Esophagus muscularis mucosa (tissue), 4 donors: ENCODE results near the gene ZBTB11. TPM values are rescaled to one million over a fixed set of nuclear protein-coding genes. Genes with fewer than 3 reads are reported as not detected.
"Not testable (repeated sequence)": the region's sequence is repeated elsewhere in the genome, so short reads cannot be mapped to it uniquely, and the experiment has no call there.

Experiments
- DNase-seq: peaks from one replicate; pipeline ENCODE4 v3.0.0-alpha.2; 2017; ENCODE audit errors: extremely low spot score
- H3K27ac ChIP-seq, 4 donors: fragments of 200-600 bp; sonication (generic); replicated peaks in 1 of 4; 1 replicate in 3 of 4; 2 replicates in 1 of 4; pipeline ENCODE4 v1.5.1; 2016 to 2019; ENCODE audit warnings: mild to moderate bottlenecking in 1 of 4
- H3K27me3 ChIP-seq, 4 donors: fragments of 200-600 bp; sonication (generic); one replicate each; pipeline versions ENCODE4 v1.5.1 to v1.6.0; 2016 to 2019
- H3K36me3 ChIP-seq, 4 donors: fragments of 200-600 bp; sonication (generic); one replicate each; pipeline ENCODE4 v1.5.1; 2016 to 2019
- H3K4me1 ChIP-seq, 4 donors: fragments of 200-600 bp; sonication (generic); one replicate each; pipeline ENCODE4 v1.5.1; 2016 to 2019
- H3K4me3 ChIP-seq, 4 donors: fragments of 200-600 bp; sonication (generic); 1 replicate in 2 of 4; 2 replicates in 2 of 4; pipeline ENCODE4 v1.5.1; 2016 to 2019; ENCODE audit warnings: mild to moderate bottlenecking in 4 of 4, moderate library complexity in 1 of 4
- H3K9me3 ChIP-seq, 4 donors: fragments of 200-600 bp; sonication (generic); 1 replicate in 3 of 4; 2 replicates in 1 of 4; pipeline ENCODE4 v1.5.1; 2016 to 2019
- EP300 ChIP-seq: sonication (generic); formaldehyde crosslinking; IDR thresholded peaks from one replicate; pipeline ENCODE4 v1.6.1; 2017; ENCODE audit warnings: antibody characterized with exemption
- POLR2A ChIP-seq: fragments of 450-650 bp; IDR thresholded peaks from one replicate; pipeline ENCODE4 v1.6.1; 2017; ENCODE audit warnings: antibody characterized with exemption, moderate library complexity, mild to moderate bottlenecking, low read depth
- POLR2AphosphoS5 ChIP-seq, 2 donors: sonication (generic); formaldehyde crosslinking; IDR thresholded peaks; one replicate each; pipeline ENCODE4 v1.6.1; 2017; ENCODE audit warnings: antibody characterized with exemption in 2 of 2
- WGBS: methylation state at CpG from one replicate; pipeline ENCODE4 v1.1.5; 2018; 5-methylcytosine and 5-hydroxymethylcytosine counted together
- intact Hi-C: fragments of 100-400 bp; cut with DNase I; formaldehyde crosslinking; loops from one replicate; pipeline ENCODE4 v1.15.1; 2023
- total RNA-seq, 4 donors: library from RNA; depleted of rRNA; stranded (reverse); fragments of >200 nt; gene quantifications; one replicate each; pipeline versions ENCODE4 v1.1.0 to v1.2.1, GENCODE V29; 2016
- TF ChIP-seq, protein P1 (sequence below), 3 experiments: fragments of 200-600 bp in 2 of 3; fragments of 450-650 bp in 1 of 3; sonication (generic) in 2 of 3; IDR thresholded peaks; one replicate each; pipeline ENCODE4 v1.5.1; 2017 to 2019; ENCODE audit warnings: antibody characterized with exemption in 3 of 3, mild to moderate bottlenecking in 2 of 3, moderate library complexity in 1 of 3

The ZBTB11 gene
- total RNA-seq, 4 donors from 2014 or later: 15.3 to 20.8 (median 16.9) TPM

DNA sequence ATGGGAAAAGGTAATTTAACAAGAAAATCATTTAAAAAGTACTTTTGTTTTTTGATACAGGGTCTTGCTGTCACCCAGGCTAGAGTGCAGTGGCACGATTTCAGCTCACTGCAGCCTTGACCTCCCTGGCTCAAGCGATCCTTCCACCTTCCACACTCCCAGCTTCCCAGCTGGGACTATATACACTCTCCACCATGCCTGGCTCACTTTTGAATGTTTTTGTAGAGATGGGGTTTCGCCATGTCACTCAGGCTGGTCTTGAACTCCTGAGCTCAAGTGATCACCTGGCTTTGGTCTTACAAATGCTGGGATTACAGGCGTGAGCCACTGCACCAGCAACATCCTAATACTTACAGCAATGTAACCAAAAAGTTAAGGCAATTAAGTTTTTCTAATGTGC lies 3.5 kb upstream of the ZBTB11 start:
- no peak overlapping the region for H3K27ac ChIP-seq
- intact Hi-C loops: no loop called here

GRCh38 chr3:101678837-101679236 lies 1.9 kb upstream of the ZBTB11 start:
- intact Hi-C loops: loop anchor here (5.0 kb wide), 1 partner anchor 102 kb away; no protein-coding TSS in a partner anchor
- not testable (repeated sequence) for H3K4me3 ChIP-seq, H3K27ac ChIP-seq, H3K9me3 ChIP-seq, DNase-seq, H3K27me3 ChIP-seq
- H3K36me3 ChIP-seq: peaks cover 36 to 45% (median 43%) of the 10 kb centered on the region in 4 donors
- H3K4me1 ChIP-seq: peaks cover 27 to 57% (median 55%) of the 10 kb centered on the region in 4 donors
- WGBS: 66% methylated on average over 2 of the region's 2 CpGs

More for the DNA sequence above, 3.5 kb upstream of the ZBTB11 start:
- Histone ChIP-seq H3K27me3 (no peaks in the 10 kb centered on the region), H3K4me1 (peaks cover 33 to 59% (median 55%) of the 10 kb centered on the region in 4 donors), H3K4me3 (no peak overlapping the region), H3K36me3 (peaks cover 45 to 60% (median 53%) of the 10 kb centered on the region in 4 donors), H3K9me3 (no peaks in the 10 kb centered on the region)
- TF ChIP-seq POLR2A: no peak
- TF ChIP-seq EP300: no peak
- TF ChIP-seq, protein P1, sequence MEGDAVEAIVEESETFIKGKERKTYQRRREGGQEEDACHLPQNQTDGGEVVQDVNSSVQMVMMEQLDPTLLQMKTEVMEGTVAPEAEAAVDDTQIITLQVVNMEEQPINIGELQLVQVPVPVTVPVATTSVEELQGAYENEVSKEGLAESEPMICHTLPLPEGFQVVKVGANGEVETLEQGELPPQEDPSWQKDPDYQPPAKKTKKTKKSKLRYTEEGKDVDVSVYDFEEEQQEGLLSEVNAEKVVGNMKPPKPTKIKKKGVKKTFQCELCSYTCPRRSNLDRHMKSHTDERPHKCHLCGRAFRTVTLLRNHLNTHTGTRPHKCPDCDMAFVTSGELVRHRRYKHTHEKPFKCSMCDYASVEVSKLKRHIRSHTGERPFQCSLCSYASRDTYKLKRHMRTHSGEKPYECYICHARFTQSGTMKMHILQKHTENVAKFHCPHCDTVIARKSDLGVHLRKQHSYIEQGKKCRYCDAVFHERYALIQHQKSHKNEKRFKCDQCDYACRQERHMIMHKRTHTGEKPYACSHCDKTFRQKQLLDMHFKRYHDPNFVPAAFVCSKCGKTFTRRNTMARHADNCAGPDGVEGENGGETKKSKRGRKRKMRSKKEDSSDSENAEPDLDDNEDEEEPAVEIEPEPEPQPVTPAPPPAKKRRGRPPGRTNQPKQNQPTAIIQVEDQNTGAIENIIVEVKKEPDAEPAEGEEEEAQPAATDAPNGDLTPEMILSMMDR (IDR thresholded peaks at IDR 0.05): no peak
- TF ChIP-seq POLR2AphosphoS5 (IDR thresholded peaks at IDR 0.05): no peak
- 92% methylated on average over 4 of the region's 4 CpGs for WGBS
- no peak for DNase-seq

DNA sequence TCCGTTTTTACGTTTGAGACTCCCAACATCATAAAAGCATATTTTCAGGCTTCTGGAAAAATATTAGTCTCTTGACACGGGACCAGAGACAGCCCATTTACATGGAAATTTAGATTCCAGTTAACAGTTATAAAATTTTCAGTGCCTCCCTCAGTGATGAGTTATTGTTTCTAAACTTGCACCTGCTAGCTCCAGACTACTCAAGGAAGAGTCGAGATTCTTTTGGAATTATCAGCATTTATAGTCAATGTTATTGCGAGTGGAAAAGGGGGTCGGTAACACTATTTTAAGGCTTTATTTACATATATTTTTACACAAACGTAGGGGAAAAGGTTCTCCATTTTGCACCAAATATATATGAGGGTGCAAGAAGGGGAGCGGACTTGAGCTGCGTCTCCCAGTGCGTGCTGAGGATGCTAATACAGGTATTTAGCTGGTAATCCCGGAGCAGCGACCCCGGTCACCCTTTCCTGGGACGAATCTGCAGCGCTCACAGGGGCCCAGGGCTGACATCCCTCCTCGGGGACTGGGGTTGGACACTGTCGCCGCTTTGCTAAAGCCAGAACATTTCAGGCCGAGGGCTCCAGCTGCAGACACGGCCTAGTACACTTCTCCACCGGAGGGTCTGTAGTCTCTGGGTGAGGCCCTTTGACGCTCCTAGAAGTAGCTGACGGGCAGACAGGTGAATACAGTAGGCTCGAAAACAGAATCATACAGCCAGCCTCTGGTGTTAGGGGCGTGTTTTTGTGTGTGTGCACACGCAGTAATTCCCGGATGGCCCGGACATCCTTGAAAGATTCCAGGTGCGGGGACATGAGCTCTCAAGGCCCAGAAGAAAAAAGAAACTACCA lies 729 bp upstream of the ZBTB11 start:
- intact Hi-C loops: loop anchor here (5.0 kb wide), 1 partner anchor 100 kb away; no protein-coding TSS in a partner anchor
- Histone ChIP-seq H3K9me3 (no peaks in the 10 kb centered on the region), H3K36me3 (peaks cover 28 to 33% (median 31%) of the 10 kb centered on the region in 4 donors), H3K27ac (peak overlapping the region; percentile 96 to 100 (median 98)), H3K27me3 (no peaks in the 10 kb centered on the region), H3K4me1 (peaks cover 21 to 52% (median 48%) of the 10 kb centered on the region in 4 donors), H3K4me3 (peak overlapping the region; percentile 93 to 100 (median 99))
- 57% methylated on average over 26 of the region's 29 CpGs for WGBS
- no peak for DNase-seq
- no peak for TF ChIP-seq POLR2A
- no peak for TF ChIP-seq EP300
- TF ChIP-seq, protein P1 (IDR thresholded peaks at IDR 0.05): no peak
- no peak for TF ChIP-seq POLR2AphosphoS5 (IDR thresholded peaks at IDR 0.05)

DNA sequence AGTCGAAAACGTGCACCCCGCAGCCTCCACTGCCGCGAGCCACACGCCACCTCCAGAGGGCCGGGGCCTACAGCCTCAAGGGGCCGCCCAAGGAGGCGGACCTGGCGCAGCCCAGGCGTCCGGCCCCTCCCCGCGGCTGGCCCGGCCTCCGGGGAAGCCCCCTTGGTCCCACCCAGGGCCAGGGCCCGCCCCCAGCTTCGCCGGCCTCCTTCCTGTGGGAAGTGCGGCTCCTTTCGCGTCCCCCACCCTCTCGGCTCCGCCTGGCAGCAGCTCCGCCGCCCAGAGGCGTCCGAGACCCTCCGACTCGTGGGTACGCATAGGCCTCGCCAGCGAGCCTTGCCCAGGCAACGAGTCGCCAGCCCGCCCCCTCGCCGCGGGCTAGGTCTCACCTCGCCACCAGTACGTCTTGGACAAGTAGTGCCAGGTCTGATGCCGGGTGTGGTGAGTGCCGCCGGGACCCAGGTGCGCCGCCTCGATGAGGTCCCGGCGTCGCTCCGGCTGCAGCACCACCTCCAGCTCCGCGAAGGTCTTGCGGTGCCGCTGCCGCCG lies 642 bp downstream of the ZBTB11 start:
- DNase-seq: peak; percentile 95
- 0% methylated on average over 6 of the region's 57 CpGs for WGBS
- H3K4me1 ChIP-seq: peaks cover 21 to 43% (median 36%) of the 10 kb centered on the region in 4 donors

More for the DNA sequence above, 642 bp downstream of the ZBTB11 start:
- intact Hi-C loops: loop anchor here (5.0 kb wide), 1 partner anchor 99 kb away; no protein-coding TSS in a partner anchor
- peak overlapping the region; percentile 93 to 100 (median 99) for H3K4me3 ChIP-seq
- H3K27ac ChIP-seq: peak overlapping the region; percentile 96 to 100 (median 98)
- H3K36me3 ChIP-seq: peaks cover 14 to 25% (median 18%) of the 10 kb centered on the region in 4 donors
- TF ChIP-seq EP300 (no peak), POLR2A (peak; percentile 5), POLR2AphosphoS5 (IDR thresholded peaks at IDR 0.05) (peak; percentile 74 to 86)
- TF ChIP-seq, protein P1 (IDR thresholded peaks at IDR 0.05): peak in 2 of 3 experiments; percentile 12 to 21
- no peaks in the 10 kb centered on the region for H3K9me3 ChIP-seq
- H3K27me3 ChIP-seq: no peaks in the 10 kb centered on the region
